GM20431 (cell line): ENCODE measurements around the gene XNDC1N.

ENCODE experiments used
- in situ Hi-C: fragments of 300-500 bp; cut with MseI, MboI; formaldehyde crosslinking; loops from one replicate; pipeline ENCODE4 v1.15.0; 2020; ENCODE audit warnings: low sequenced_read_pairs; ENCODE audit not compliant: unreplicated experiment

Gene XNDC1N, protein sequence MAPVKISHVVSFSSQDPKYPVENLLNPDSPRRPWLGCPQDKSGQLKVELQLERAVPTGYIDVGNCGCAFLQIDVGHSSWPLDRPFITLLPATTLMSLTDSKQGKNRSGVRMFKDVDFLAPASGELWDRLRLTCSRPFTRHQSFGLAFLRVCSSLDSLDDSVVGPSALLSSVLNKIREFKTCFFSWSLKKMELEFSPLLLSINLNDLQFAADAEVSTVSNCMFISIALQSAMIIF

GRCh38 chr11:71927820-71928736 lies at the start of gene XNDC1N:
Gene XNDC1N (minus strand): TSS chr11:71928594. CDS start chr11:71923353, 5,241 bp downstream.
- in situ Hi-C loops, result no loop called here

GRCh38 chr11:71977743-71978418 lies 49.5 kb upstream of the XNDC1N start:
- in situ Hi-C loops, result no loop called here

DNA sequence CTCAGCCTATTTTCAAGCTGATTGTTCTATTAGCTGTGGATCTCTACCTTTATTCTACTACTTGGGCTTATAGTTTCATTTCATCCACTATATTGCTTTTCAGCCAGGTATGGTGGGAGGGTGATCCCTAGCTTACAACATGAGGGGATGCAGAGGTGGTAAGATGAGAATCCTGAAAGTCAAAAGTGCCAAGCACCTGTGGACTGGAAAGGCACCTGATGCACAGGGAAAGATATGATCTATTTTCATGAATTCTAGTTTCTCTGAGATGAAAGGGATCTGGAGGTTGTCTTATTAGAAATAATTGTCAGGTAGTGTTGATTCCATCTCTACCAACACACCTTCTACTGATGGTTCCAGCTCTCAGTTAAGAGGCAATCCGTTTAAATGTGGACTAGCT lies 48.7 kb upstream of the XNDC1N start:
- in situ Hi-C loops, result no loop called here

- in situ Hi-C loops, result no loop called here
Measured at GRCh38 chr11:71976551-71976950, 48.2 kb upstream of the XNDC1N start.

- in situ Hi-C loops, result no loop called here
Measured at GRCh38 chr11:71971680-71972079, 43.3 kb upstream of the XNDC1N start.

- in situ Hi-C loops, result no loop called here
Measured at GRCh38 chr11:71964641-71965040, 36.2 kb upstream of the XNDC1N start.

DNA sequence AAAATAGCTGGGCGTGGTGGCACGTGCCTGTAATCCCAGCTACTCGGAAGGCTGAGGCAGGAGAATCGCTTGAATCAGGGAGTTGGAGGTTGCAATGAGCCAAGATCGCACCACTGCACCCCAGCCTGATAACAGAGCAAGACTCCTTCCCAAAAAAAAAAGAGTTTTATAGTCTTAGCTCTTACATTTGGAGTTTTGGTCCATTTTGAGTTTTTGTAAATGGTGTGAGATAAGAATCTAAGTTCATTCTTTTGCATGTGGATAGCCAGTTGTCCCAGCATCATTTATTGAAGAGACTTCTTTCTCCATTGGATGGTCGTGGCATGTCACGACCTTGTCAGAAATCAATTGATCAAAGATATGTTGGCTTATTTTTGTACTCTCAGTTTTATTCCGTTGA lies 35.1 kb upstream of the XNDC1N start:
- in situ Hi-C loops, result no loop called here

DNA sequence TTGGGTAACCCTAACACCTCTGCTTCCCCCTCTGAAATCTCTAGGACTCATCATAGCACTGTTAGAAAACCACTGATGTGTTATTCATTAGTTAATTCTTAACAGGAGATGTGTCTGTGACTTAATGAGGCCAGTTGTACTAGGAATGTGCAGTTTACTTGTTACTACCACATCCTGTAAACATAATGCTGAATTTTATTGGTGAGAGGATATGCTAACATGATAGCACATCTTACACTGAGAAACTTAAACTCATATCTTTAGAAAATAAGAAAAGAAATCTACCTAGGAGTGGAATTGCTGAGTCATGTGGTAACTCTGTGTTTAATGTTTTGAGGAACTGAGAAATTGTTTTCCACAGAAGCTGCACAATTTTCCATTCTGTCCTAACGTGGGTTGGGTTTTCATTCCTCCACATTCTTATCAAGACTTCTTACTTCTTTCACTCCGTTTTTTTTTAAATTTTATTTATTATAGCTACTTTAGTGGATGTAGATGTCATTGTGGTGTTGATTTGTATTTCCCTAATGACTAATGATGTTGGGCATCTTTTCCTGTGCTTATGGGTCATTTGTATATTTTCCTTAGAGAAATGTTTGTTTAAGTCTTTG lies 34.1 kb upstream of the XNDC1N start:
- in situ Hi-C loops, result no loop called here

DNA sequence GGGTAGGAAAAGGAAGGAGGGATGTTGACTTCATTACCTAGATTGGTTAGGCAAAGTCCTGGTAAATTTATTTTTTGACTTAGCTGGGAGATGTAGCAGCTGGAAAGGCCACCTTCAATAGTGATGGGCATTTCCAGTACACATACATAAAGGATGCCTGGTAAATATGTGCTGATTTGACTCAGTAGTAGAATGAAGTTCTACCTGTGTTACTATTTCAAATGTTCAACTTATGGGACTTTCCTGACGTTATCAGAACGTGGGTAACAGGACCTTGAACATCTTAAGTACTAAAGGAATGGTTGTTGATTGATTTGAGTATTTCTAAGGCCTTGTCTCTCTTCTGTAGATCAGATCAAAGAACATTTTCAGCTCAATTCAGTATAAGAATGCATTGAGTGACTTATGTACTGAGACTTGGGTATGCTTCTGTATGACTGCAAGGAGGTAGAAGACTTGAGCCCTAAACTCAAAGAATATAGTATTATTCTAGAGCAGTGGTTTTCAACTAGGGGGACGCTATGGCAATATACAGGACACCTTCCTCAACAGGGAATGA lies 27.6 kb upstream of the XNDC1N start:
- in situ Hi-C loops, result no loop called here

DNA sequence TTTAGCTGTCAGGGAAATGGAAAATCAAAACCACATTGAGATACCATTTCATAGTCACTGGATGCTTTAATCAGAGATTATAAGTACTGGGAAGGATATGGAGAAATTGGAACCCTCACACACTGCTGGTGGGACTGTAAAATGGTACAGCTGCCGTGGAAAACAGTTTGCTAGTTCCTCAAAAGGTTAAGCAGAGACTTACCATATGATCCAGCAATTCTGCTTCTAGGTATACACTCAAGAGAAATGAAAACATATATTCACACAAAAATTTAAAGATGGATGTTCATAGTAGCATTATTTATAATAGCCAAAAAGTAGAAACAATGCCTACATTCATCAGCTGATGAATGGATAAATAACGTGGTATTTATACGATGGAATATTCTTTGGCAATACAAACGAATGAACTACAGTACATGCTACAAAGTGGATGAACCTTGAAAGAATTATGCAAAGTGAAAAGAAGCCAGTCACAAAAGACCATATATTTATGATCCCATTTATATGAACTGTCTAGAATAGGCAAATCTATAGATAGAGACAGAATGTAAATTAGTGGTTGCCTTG lies 23.4 kb upstream of the XNDC1N start:
- in situ Hi-C loops, result no loop called here

DNA sequence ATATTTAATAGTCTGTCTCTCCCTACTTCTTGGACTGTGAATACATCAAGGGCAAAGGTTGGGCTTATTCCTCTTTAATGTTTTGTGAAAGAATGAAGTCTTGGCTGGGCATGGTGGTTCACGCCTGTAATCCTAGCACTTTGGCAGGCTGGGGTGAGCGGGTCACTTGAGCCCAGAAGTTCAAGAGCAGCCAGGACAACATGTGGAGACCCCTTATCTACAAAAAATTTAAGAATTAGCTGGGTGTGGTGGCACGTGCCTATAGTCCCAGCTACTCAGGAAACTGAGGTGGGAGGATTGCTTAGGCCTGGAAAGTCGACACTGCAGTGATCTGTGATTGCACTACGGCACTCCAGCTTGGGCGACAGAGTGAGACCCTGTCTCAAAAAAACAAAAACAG lies 20.6 kb upstream of the XNDC1N start:
- in situ Hi-C loops, result no loop called here

DNA sequence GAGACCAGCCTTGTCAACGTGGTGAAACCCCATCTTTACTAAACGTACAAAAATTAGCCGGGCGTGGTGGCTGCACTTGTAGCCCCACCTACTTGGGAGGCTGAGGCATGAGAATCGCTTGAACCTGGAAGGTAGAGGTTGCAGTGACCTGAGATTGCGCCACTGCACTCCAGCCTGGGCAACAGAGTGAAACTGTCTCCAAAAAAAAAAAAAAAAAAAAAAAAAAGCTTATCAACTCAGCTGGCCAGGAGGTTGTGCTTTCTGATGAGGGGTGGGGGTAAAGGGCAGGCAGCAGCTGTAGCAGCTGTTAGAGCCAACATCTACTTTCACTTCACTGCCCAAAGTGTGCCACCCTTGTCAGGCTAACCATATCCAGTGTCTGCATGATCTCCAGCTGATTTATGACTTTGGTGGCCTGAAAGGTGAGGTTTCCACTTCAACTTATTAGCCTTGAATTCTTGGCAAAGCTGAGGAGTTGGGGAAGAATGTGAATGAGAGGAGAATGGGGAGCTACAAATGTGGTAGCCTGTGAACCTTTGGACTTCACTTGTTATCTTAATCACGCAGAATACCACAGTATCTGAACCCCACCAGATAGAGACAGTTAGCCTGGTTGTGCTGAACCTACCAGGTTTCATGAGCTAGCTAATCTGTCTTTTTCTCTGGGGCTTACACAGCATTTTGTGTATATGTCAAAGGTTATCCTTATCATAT lies 20.1 kb upstream of the XNDC1N start:
- in situ Hi-C loops, result no loop called here

- in situ Hi-C loops, result no loop called here
Measured at GRCh38 chr11:71947498-71947897, 19.1 kb upstream of the XNDC1N start.

GRCh38 chr11:71946144-71946571 lies 17.8 kb upstream of the XNDC1N start:
- in situ Hi-C loops, result no loop called here

DNA sequence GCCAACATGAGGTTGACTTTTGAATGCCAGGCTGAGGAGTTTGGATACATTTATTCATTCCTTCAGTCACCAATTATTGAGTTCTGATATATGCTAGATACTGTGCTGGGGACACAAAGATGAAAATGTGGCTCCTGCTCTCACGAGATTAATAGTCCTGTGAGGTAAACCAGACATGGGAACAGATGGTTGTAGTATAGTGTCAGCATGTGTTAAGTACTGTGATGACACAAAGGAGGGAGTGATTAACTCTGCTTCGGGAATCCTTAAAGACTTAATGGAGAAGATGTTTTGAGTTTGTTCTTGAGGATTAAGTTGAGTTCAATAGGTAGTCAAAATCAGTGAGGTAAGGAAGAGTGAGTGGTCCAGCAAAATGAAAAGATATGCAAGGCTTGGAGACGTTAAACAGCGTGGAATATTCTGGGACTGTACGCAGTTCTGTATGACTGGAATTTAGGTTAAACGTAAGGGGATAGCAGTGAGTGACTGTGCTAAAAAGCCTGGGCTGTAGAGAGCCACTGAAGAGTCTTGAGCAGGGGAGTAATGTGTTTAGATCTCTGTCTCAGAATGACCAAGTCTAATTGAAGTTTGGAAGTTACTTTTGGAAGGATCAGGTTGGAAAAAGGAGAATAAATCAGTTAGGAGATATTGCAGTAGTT lies 12.3 kb upstream of the XNDC1N start:
- in situ Hi-C loops, result no loop called here

- in situ Hi-C loops, result no loop called here
Measured at GRCh38 chr11:71937826-71938225, 9.4 kb upstream of the XNDC1N start.

- in situ Hi-C loops, result no loop called here
Measured at GRCh38 chr11:71936825-71937224, 8.4 kb upstream of the XNDC1N start.

DNA sequence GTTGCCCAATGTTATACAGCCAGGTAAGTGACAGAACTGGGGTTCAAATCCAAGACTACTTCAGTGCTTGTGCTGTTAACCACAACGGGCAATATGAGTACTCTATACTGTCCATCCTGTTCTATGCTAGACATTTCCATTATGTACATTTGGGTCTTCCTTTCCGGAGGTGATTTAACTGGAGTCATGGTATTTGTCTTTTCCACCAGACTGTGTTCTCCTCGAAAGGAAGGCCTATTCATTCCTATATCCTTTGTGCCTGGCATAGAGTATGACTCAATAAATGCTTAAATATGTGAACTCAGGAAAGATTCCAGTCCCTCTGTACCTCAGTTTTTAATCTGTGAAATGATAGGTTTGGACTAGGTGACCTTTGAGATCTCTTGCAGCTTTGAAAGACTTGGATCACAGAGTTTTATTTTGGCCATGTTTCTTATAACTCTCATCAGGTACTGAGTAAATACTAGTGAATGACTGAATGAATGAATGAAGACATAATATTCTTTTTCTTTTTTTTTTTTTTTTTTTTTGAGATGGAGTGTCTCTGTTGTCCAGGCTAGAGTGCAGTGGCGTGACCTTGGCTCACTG lies 7.0 kb upstream of the XNDC1N start:
- in situ Hi-C loops, result no loop called here
